Activated T-helper 1 cell treated with anti-CD3 and anti-CD28 coated beads, Interleukin-12 subunit alpha, Interleukin-12 subunit beta, Interleukin-2, Interleukin-4 antibody, amounts not matched to agents 30 ng/mL and 10 ng/mL and 1 ng/mL, durations not matched to agents 14 hours and 24 hours and 36 hours (primary cell): ENCODE data around the gene LIPN. TPM values are rescaled to one million over a fixed set of nuclear protein-coding genes. Genes with fewer than 3 reads are reported as not detected.

Experiments used
- DNase-seq: peaks from one replicate; pipeline ENCODE4 v3.0.0; 2021; ENCODE audit warnings: low spot score
- H3K27ac Mint-ChIP-seq: one replicate; pipeline ENCODE4 v1.8.0; 2021; ENCODE audit warnings: mild to moderate bottlenecking, mixed read lengths
- H3K27me3 Mint-ChIP-seq: one replicate; pipeline ENCODE4 v1.8.0; 2022; ENCODE audit warnings: mild to moderate bottlenecking, moderate library complexity, mixed read lengths; ENCODE audit not compliant: insufficient read depth
- H3K36me3 Mint-ChIP-seq: one replicate; pipeline ENCODE4 v1.8.0; 2021; ENCODE audit warnings: low read depth, mixed read lengths
- H3K4me1 Mint-ChIP-seq: one replicate; pipeline ENCODE4 v1.8.0; 2021; ENCODE audit warnings: low read depth, mixed read lengths
- H3K4me3 Mint-ChIP-seq: one replicate; pipeline ENCODE4 v1.8.0; 2021; ENCODE audit warnings: mild to moderate bottlenecking, moderate library complexity, mixed read lengths
- H3K9me3 Mint-ChIP-seq: one replicate; pipeline ENCODE4 v1.8.0; 2021; ENCODE audit warnings: mixed read lengths
- intact Hi-C: fragments of 100-400 bp; cut with micrococcal nuclease; formaldehyde crosslinking; loops from one replicate; pipeline ENCODE4 v1.15.1; 2024
- total RNA-seq: library from RNA; stranded (reverse); gene quantifications from 2 replicates; pipeline ENCODE4 v1.2.3, GENCODE V29; 2022

Gene LIPN
- total RNA-seq, 1 donor from 2014 or later: not detected

GRCh38 chr10:88754287-88754686, 5.5 kb upstream of the LIPN start:
- H3K4me3 Mint-ChIP-seq: no peak overlapping the region
- H3K27ac Mint-ChIP-seq: no peak overlapping the region
- intact Hi-C loops: no loop called here
- H3K27me3 Mint-ChIP-seq: peaks cover 29% of the 10 kb centered on the region
- DNase-seq: no peak
- H3K36me3 Mint-ChIP-seq: peaks cover 3% of the 10 kb centered on the region
- H3K9me3 Mint-ChIP-seq: peaks cover 3% of the 10 kb centered on the region
- no peaks in the 10 kb centered on the region for H3K4me1 Mint-ChIP-seq

DNA sequence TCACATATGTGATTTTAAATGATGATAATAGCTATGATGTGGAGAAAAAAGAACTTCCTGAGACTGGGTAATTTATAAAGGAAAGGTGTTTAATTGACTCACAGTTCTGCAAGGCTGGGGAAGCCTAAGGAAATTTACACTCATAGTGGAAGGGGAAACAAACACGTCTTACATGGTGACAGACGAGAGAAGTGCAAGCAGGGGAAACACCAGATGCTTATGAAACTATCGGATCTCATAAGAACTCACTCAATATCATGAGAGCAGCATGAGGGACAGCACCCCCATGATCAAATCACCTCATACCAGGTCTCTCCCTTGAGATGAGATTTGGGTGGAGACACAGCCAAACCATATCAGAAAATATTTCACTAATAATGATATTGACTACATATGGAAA, 4.1 kb upstream of the LIPN start:
- intact Hi-C loops: loop anchor here (1.0 to 5.0 kb wide), 2 partner anchors 37 to 93 kb away; no protein-coding TSS in a partner anchor
- Mint-ChIP-seq H3K4me3 (no peak overlapping the region), H3K27me3 (peaks cover 18% of the 10 kb centered on the region), H3K27ac (no peak overlapping the region), H3K4me1 (peaks cover 6% of the 10 kb centered on the region), H3K9me3 (peaks cover 9% of the 10 kb centered on the region), H3K36me3 (peaks cover 3% of the 10 kb centered on the region)
- DNase-seq: no peak

DNA sequence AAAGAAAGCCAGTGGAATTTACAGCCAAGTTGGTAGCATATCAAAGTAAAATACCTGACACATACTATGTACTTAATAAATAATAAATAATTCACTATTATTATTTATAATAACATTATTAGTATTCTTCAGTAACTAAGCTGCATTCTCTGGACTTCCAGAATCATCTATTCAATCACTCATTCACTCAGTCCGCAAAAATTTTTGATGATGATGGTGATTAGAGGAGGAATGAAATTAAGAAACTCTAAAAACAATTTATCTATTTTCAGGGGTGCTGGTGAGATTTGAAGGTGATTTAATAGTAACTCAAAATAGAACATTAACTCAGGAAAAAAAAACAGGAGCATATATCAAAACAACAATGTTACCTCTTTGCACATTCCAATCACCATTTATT, 3.2 kb upstream of the LIPN start:
- no peak overlapping the region for H3K4me3 Mint-ChIP-seq

DNA sequence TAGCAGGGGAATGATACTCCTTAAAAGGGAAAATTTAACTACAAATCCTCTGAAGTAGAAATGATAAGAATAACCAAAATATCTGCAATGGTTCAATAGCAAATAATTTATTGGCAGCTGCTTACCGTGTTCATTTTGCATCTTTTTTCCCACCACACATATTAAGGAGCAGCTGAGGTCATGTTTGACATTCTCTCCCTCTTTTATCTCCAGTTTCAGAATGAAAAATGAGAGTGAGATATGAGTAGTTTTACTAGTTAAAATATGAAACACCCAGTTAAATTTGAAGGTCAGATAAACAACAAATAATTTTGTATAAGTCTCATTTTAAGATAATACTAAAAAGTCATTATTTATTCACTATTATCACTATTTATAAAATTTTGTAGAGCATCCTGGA, 3.1 kb downstream of the LIPN start:
- H3K36me3 Mint-ChIP-seq: peaks cover 3% of the 10 kb centered on the region
- intact Hi-C loops: no loop called here
- H3K27me3 Mint-ChIP-seq: peaks cover 26% of the 10 kb centered on the region

More for the DNA sequence above, 3.2 kb upstream of the LIPN start:
- Mint-ChIP-seq H3K27me3 (peaks cover 19% of the 10 kb centered on the region), H3K4me1 (peaks cover 6% of the 10 kb centered on the region), H3K27ac (no peak overlapping the region), H3K9me3 (peaks cover 9% of the 10 kb centered on the region), H3K36me3 (peaks cover 3% of the 10 kb centered on the region)
- DNase-seq: no peak
- intact Hi-C loops: loop anchor here (5.0 kb wide), 1 partner anchor 36 kb away; no protein-coding TSS in a partner anchor

GRCh38 chr10:88763441-88763840, 3.6 kb downstream of the LIPN start:
- H3K27ac Mint-ChIP-seq: no peak overlapping the region
- H3K4me3 Mint-ChIP-seq: no peak overlapping the region
- H3K9me3 Mint-ChIP-seq: peaks cover 9% of the 10 kb centered on the region
- H3K4me1 Mint-ChIP-seq: peaks cover 6% of the 10 kb centered on the region
- H3K36me3 Mint-ChIP-seq: peaks cover 3% of the 10 kb centered on the region
- intact Hi-C loops: no loop called here
- DNase-seq: no peak
- peaks cover 26% of the 10 kb centered on the region for H3K27me3 Mint-ChIP-seq

More for the DNA sequence above, 3.1 kb downstream of the LIPN start:
- DNase-seq: no peak
- Mint-ChIP-seq H3K27ac (no peak overlapping the region), H3K9me3 (peaks cover 9% of the 10 kb centered on the region), H3K4me3 (no peak overlapping the region), H3K4me1 (peaks cover 6% of the 10 kb centered on the region)

DNA sequence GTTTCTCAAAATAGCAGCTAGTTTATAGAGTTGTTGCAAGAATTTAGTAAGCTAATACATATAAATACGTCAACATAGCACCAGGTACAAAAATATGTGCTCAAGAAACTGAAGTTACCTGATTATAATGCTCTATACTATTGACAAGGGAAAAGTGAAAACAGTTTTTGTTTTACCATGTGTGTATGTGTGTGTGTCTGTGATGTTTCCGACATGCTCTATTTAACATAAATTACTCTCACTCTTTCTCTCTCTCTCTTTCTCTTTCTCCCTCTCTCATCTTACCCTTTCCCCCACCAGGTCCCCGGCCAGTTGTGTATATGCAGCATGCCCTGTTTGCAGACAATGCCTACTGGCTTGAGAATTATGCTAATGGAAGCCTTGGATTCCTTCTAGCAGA, 4.3 kb downstream of the LIPN start:
- intact Hi-C loops: no loop called here
- no peak for DNase-seq
- Mint-ChIP-seq H3K4me3 (no peak overlapping the region), H3K27ac (no peak overlapping the region), H3K27me3 (peaks cover 24% of the 10 kb centered on the region), H3K4me1 (peaks cover 6% of the 10 kb centered on the region), H3K36me3 (peaks cover under 1% of the 10 kb centered on the region), H3K9me3 (peaks cover 6% of the 10 kb centered on the region)

DNA sequence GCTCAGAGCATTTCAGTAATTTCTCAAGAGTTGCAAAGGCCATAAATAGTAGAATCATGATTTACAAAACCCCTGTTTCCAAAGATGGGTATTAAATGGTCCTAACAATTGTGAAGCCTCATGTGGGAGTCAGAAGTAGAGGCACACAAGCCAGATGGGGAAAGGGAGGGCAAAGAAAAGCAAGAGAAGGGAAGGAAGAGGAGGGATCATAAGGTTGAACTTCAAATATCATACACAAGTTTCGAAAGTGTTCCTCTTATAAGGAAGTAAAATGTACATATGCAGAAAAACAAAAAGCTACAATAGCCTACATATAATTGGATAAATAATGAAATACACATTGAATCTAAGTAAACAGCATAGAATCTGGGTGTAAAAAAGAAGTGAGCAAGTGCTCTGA, 6.0 kb downstream of the LIPN start:
- H3K36me3 Mint-ChIP-seq: no peaks in the 10 kb centered on the region
- H3K4me1 Mint-ChIP-seq: no peaks in the 10 kb centered on the region
- no peak for DNase-seq
- no peak overlapping the region for H3K4me3 Mint-ChIP-seq
- intact Hi-C loops: no loop called here
- H3K9me3 Mint-ChIP-seq: no peaks in the 10 kb centered on the region
- no peak overlapping the region for H3K27ac Mint-ChIP-seq
- H3K27me3 Mint-ChIP-seq: peaks cover 28% of the 10 kb centered on the region

- H3K4me3 Mint-ChIP-seq: no peak overlapping the region
- peaks cover 36% of the 10 kb centered on the region for H3K27me3 Mint-ChIP-seq
- intact Hi-C loops: no loop called here
Measured at GRCh38 chr10:88769384-88769783, 9.6 kb downstream of the LIPN start.

GRCh38 chr10:88781206-88781605, 21.4 kb downstream of the LIPN start:
- intact Hi-C loops: no loop called here
- Mint-ChIP-seq H3K9me3 (no peaks in the 10 kb centered on the region), H3K27ac (no peak overlapping the region), H3K4me1 (no peaks in the 10 kb centered on the region), H3K4me3 (no peak overlapping the region), H3K36me3 (no peaks in the 10 kb centered on the region), H3K27me3 (peaks cover 34% of the 10 kb centered on the region)
- DNase-seq: no peak

More at GRCh38 chr10:88769384-88769783, 9.6 kb downstream of the LIPN start:
- no peak for DNase-seq
- no peaks in the 10 kb centered on the region for H3K4me1 Mint-ChIP-seq
- H3K9me3 Mint-ChIP-seq: no peaks in the 10 kb centered on the region
- H3K36me3 Mint-ChIP-seq: no peaks in the 10 kb centered on the region
- H3K27ac Mint-ChIP-seq: no peak overlapping the region

GRCh38 chr10:88782222-88782621, 22.4 kb downstream of the LIPN start:
- Mint-ChIP-seq H3K36me3 (no peaks in the 10 kb centered on the region), H3K4me3 (no peak overlapping the region), H3K9me3 (no peaks in the 10 kb centered on the region), H3K27ac (no peak overlapping the region), H3K4me1 (no peaks in the 10 kb centered on the region), H3K27me3 (peaks cover 35% of the 10 kb centered on the region)
- intact Hi-C loops: no loop called here
- no peak for DNase-seq

DNA sequence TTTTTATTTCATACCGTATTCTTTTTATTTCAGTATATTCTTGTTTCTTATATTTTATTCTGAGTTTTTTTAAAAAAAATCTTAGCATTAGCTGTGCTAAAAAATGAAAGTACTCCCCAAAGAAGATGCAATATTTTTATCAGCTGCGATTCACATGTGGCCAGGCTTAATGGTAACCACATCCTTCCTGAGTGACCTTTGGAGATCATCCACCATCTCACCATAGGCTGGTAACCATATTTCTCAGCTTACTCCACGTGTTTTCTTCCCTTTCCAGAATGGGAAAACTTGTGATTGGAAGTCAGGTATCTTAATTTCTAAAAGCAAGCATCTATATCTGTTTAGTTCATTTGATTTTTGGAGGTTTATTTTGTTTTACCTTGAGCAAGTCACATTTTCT, 23.9 kb downstream of the LIPN start:
- intact Hi-C loops: no loop called here
- H3K4me3 Mint-ChIP-seq: no peak overlapping the region
- no peak overlapping the region for H3K27ac Mint-ChIP-seq
- no peaks in the 10 kb centered on the region for H3K4me1 Mint-ChIP-seq
- no peak for DNase-seq
- H3K36me3 Mint-ChIP-seq: no peaks in the 10 kb centered on the region
- peaks cover 34% of the 10 kb centered on the region for H3K27me3 Mint-ChIP-seq
- no peaks in the 10 kb centered on the region for H3K9me3 Mint-ChIP-seq

DNA sequence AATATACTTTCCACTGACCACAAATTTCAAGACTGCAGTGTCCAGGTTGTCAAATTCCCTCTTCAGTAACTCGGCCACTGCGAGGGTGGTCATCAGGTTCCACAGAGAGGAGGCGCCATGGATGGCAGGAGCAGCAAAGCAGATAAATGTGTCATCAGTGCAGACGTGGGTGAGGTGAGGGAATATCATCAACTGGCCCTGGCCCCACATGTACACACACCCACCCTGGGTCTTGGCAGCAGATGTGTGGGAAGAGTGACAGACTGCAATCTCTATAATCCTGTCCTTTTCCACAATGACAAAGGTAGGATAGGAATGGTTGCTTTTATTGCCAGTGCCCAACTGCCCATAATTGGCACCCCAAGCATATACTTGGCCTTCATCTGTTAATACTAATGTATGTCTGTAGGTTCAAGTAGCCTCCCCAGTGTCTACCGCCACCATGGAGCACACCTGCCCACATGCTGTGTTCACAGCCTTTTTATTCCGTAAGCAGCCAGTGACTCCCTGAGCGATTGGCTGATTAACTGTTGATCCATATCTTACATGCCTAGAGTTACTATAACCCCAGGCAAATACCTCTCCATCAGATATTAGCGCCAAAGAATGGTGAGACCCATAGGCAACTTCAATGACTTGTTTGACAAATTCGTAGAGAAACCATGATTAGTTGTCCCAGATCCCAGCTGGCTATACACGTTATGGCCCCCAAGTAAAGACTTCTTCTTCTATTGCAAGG, 26.4 kb downstream of the LIPN start:
- DNase-seq: no peak
- H3K4me1 Mint-ChIP-seq: no peaks in the 10 kb centered on the region
- H3K4me3 Mint-ChIP-seq: no peak overlapping the region
- intact Hi-C loops: no loop called here
- no peaks in the 10 kb centered on the region for H3K9me3 Mint-ChIP-seq
- no peak overlapping the region for H3K27ac Mint-ChIP-seq
- peaks cover 31% of the 10 kb centered on the region for H3K27me3 Mint-ChIP-seq
- no peaks in the 10 kb centered on the region for H3K36me3 Mint-ChIP-seq

GRCh38 chr10:88787463-88787862, 27.6 kb downstream of the LIPN start:
- Mint-ChIP-seq H3K27me3 (peaks cover 26% of the 10 kb centered on the region), H3K9me3 (no peaks in the 10 kb centered on the region), H3K27ac (no peak overlapping the region), H3K4me3 (no peak overlapping the region), H3K4me1 (peaks cover 4% of the 10 kb centered on the region), H3K36me3 (no peaks in the 10 kb centered on the region)
- DNase-seq: no peak
- intact Hi-C loops: no loop called here

DNA sequence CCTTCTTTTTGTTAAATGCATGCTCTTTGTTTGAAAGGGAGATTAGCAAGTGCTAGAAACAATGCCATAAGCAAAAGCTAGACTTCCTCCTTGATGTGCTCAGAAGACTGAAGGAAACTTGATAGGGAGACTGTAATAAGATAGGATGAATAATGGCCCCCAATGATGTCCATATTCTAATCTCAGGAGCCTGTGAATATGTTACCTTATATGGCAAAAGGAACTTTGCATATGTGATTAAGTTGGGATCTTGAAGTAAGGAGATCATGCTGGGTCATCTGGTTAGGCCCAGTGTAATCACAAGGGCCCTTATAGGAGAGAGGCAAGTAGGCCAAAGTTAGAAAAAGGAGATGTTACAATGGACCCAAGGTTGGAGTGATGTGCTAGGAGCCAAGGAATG, 29.1 kb downstream of the LIPN start:
- intact Hi-C loops: no loop called here
- no peak overlapping the region for H3K4me3 Mint-ChIP-seq
- peaks cover 19% of the 10 kb centered on the region for H3K4me1 Mint-ChIP-seq
- peaks cover 21% of the 10 kb centered on the region for H3K27me3 Mint-ChIP-seq
- peaks cover 3% of the 10 kb centered on the region for H3K36me3 Mint-ChIP-seq
- DNase-seq: no peak
- H3K9me3 Mint-ChIP-seq: no peaks in the 10 kb centered on the region
- H3K27ac Mint-ChIP-seq: no peak overlapping the region
